NCI-H510A (cell line): ENCODE data around the gene UBA3.
A peak's percentile ranks its signal among the peaks of the same experiment; 100 is the strongest.

ENCODE experiments used
- DNase-seq: peaks from one replicate; lab custom pipeline; 2025; lab: John Stamatoyannopoulos, UW

UBA3 gene

GRCh38 chr3:69065318-69065964, 14.7 kb downstream of the UBA3 start:
- DNase-seq, result no peak

- DNase-seq, result no peak
Measured at GRCh38 chr3:69063636-69064035, 16.5 kb downstream of the UBA3 start.

- DNase-seq, result no peak
Measured at GRCh38 chr3:69059688-69060087, 20.5 kb downstream of the UBA3 start.

- DNase-seq, result no peak
Measured at GRCh38 chr3:69058947-69059224, 21.3 kb downstream of the UBA3 start.

GRCh38 chr3:69058180-69058946, 21.8 kb downstream of the UBA3 start:
- DNase-seq, result no peak

- no peak for DNase-seq
Measured at GRCh38 chr3:69052472-69052898, 27.7 kb downstream of the UBA3 start.

GRCh38 chr3:69051756-69052471, 28.3 kb downstream of the UBA3 start, which contains the start of gene TMF1:
Gene TMF1 (minus strand): TSS chr3:69052333. CDS start chr3:69052086, 247 bp downstream.
- no peak for DNase-seq

- no peak for DNase-seq
Measured at GRCh38 chr3:69048990-69049389, 31.2 kb downstream of the UBA3 start.

GRCh38 chr3:69044608-69045007, 35.6 kb downstream of the UBA3 start:
- no peak for DNase-seq

- no peak for DNase-seq
Measured at GRCh38 chr3:69033470-69033869, 46.7 kb downstream of the UBA3 start.

GRCh38 chr3:69032737-69033136, 47.4 kb downstream of the UBA3 start:
- DNase-seq, result no peak

GRCh38 chr3:69032142-69032541, 48.0 kb downstream of the UBA3 start:
- DNase-seq, result no peak

- DNase-seq, result no peak
Measured at GRCh38 chr3:69031635-69032034, 48.5 kb downstream of the UBA3 start.

- DNase-seq, result no peak
Measured at GRCh38 chr3:69020857-69021256, 59.3 kb downstream of the UBA3 start.

GRCh38 chr3:69020424-69020823, 59.7 kb downstream of the UBA3 start:
- DNase-seq, result no peak

- no peak for DNase-seq
Measured at GRCh38 chr3:69016901-69017300, 63.3 kb downstream of the UBA3 start.

GRCh38 chr3:69016102-69016501, 64.1 kb downstream of the UBA3 start:
- DNase-seq, result no peak

GRCh38 chr3:69014022-69014580, 66.1 kb downstream of the UBA3 start:
- no peak for DNase-seq

GRCh38 chr3:69013253-69014021, 66.7 kb downstream of the UBA3 start, which contains the start of gene EOGT:
Gene EOGT (minus strand): TSS chr3:69013684. CDS start chr3:69009846, 3,838 bp downstream.
- DNase-seq, result peak; percentile 17

GRCh38 chr3:69012800-69013252, 67.3 kb downstream of the UBA3 start:
- DNase-seq, result no peak

GRCh38 chr3:69012100-69012799, 67.9 kb downstream of the UBA3 start:
- DNase-seq, result no peak
